Measurements from ENCODE around the gene SDR9C7.
"Not testable (repeated sequence)": the region's sequence is repeated elsewhere in the genome, so short reads cannot be mapped to it uniquely, and the experiment has no call there.

Gene SDR9C7

DNA sequence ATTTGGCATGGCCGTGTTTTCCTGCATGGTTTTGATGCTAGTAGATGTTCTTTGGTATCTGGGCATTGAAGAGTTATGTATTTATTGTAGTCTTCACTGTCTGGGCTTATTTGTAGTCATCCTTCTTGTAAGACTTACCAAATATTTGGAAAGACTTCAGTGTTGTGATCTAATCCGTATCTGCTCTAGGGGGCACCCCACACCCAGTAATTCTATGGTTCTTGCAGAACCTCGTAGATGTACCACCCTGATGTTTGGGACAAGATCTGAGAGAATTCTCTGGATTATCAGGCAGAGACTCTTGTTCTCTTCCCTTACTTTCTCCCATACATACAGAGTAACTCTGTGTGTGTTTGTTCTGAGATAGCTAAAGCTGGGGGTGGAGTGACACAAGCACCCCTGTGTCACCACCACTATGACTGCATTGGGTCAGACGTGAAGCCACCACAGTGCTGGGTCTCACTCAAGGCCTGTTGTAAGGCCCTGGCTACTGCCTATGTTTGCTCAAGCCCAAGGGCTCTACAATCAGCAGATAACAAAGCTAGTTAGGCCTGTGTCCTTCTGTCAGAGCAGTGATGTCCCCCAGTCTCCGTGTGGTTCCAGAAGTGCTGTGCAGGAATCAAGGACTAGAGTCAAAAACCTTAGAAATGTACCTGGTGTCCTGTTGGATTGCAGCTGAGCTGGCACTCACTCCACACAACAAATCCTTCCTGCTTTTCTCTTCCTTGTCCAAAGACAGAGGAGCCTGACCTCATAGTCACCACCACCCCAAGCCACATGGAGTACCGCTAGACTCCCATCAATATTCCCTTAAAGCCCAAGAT, 13.6 kb upstream of the SDR9C7 start:
- DNase-seq (ENCODE audit: low spot score in 2 of 2): no peak
- Mint-ChIP-seq H3K36me3 (ENCODE audit: insufficient read depth) (no peaks in the 10 kb centered on the region), H3K27ac (ENCODE audit: low read depth) (no peak overlapping the region), H3K27me3 (peaks cover 16% of the 10 kb centered on the region), H3K9me3 (no peaks in the 10 kb centered on the region), H3K4me3 (no peak overlapping the region), H3K4me1 (no peaks in the 10 kb centered on the region)
- no peak for ATAC-seq (replicated peaks; ENCODE audit: extremely low read depth, poor library complexity, severe bottlenecking)

DNA sequence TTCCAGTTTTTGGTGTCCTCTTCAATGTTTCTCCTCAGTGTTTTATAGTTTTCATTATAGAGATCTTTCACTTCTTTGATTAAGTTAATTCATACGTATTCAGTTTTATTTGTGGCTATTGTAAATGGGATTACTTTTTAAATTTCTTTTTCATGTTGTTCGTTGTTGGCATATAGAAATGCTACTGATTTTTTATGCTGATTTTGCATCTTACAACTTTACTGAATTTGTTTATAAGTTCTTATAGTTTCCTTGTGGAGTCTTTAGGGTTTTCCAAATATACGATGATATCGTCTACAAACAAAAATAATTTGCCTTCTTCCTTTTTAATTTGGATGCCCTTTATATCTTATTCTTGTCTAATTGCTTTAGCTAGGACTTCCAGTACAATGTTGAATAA, 9.7 kb upstream of the SDR9C7 start:
- Mint-ChIP-seq H3K27me3 (peaks cover 31% of the 10 kb centered on the region), H3K4me1 (no peaks in the 10 kb centered on the region), H3K27ac (ENCODE audit: low read depth) (no peak overlapping the region), H3K36me3 (ENCODE audit: insufficient read depth) (no peaks in the 10 kb centered on the region), H3K4me3 (no peak overlapping the region), H3K9me3 (no peaks in the 10 kb centered on the region)
- DNase-seq (ENCODE audit: low spot score in 2 of 2): no peak
- no peak for ATAC-seq (replicated peaks; ENCODE audit: extremely low read depth, poor library complexity, severe bottlenecking)

DNA sequence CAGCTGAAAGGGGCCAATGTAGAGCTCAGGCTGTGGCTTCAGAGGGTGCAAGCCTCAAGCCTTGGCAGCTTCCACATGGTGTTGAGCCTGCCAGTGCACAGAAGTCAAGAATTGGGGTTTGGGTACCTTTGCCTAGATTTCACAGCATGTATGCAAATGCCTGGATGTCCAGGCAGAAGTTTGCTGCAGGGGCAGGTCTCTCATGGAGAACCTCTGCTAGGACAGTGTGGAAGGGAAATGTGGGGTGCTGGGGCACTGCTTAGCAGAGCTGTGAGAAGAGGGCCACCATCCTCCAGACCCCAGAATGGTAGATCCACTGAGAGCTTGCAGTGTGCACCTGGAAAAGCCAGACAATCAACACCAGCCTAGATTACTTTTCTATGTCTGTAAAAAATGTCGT, 9.2 kb upstream of the SDR9C7 start:
- not testable (repeated sequence) for H3K36me3 Mint-ChIP-seq (ENCODE audit: insufficient read depth); H3K4me3 Mint-ChIP-seq; ATAC-seq (replicated peaks; ENCODE audit: extremely low read depth, poor library complexity, severe bottlenecking); H3K27ac Mint-ChIP-seq (ENCODE audit: low read depth); DNase-seq (ENCODE audit: low spot score in 2 of 2); H3K9me3 Mint-ChIP-seq; H3K4me1 Mint-ChIP-seq
- peaks cover 31% of the 10 kb centered on the region for H3K27me3 Mint-ChIP-seq

DNA sequence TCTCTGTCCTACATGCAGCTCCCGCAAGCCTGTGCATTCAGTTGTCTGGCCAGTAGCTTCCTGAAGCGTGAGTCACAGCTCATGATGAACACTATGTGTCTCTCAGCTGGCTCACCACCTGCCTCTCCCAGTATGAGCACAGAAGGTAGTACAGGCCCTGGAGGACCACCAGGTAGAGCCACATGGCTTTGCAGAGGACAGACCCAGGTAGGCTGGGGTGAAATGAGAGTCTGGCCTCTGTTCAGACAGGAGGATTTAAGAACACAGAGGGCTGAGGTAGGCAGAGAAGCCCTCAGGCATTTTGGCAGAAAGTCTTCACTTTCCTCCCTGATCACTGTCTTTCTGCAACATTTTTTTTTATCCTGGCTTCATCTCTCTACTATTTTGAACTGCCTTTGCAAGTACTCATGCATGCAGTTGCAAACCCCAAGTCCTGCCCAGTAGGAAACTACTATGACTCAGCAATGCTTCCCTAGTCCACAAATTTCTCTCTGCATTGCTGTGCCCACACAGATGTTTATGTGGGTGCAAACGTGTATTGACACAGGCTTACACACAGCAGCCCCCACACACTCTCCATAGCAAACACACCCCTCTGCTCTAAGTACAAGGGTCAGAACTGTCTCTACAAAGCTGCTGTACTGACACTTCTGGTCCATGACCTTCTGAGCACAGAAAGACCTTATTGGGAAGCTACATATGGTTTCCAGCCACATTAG, 7.2 kb upstream of the SDR9C7 start:
- Mint-ChIP-seq H3K4me1 (no peaks in the 10 kb centered on the region), H3K4me3 (no peak overlapping the region), H3K36me3 (ENCODE audit: insufficient read depth) (no peaks in the 10 kb centered on the region), H3K9me3 (no peaks in the 10 kb centered on the region), H3K27me3 (peaks cover 37% of the 10 kb centered on the region), H3K27ac (ENCODE audit: low read depth) (no peak overlapping the region)
- ATAC-seq (replicated peaks; ENCODE audit: extremely low read depth, poor library complexity, severe bottlenecking) (no peak), DNase-seq (ENCODE audit: low spot score in 2 of 2) (no peak)

DNA sequence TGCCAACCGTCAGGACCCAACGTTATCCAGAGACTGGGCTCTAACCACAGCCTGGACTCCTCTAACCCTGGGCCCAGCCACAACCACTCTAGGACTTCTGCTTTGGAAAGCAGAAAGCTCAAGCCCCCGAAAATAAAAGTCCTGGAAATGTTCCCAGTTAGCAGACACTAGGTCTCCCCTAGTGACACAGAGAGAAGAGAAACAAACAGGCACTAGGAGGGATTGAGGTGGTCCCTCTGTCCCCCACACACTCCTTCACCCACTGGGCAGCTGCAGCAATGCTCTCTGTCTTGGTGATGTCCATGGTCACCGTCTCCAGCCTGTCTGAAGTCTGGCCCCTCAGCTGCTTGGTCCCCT, 6.7 kb upstream of the SDR9C7 start:
- peaks cover 35% of the 10 kb centered on the region for H3K27me3 Mint-ChIP-seq
- not testable (repeated sequence) for H3K27ac Mint-ChIP-seq (ENCODE audit: low read depth); H3K4me1 Mint-ChIP-seq; H3K9me3 Mint-ChIP-seq; DNase-seq (ENCODE audit: low spot score in 2 of 2); H3K36me3 Mint-ChIP-seq (ENCODE audit: insufficient read depth); ATAC-seq (replicated peaks; ENCODE audit: extremely low read depth, poor library complexity, severe bottlenecking); H3K4me3 Mint-ChIP-seq

DNA sequence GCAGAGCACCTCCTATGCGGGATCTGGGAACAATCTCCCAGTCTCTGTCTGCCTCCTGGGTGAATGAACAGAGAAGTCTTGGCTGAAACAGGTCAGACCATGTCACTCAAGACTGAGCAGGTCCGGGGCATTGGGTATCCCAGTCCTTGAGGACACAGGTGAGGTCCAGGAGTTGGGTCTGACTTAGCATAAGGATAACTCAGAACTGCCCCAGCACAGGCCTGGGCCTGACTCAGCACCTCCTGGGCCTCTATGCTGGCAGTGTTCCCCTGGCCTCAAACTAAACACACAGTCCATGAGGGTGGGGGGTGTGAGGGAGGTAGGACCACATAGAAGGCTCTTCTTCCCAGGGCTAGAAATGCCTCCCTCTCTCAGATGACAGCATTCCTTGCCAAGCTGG, 1.5 kb upstream of the SDR9C7 start:
- DNase-seq (ENCODE audit: low spot score in 2 of 2): no peak
- H3K4me1 Mint-ChIP-seq: peaks cover 5% of the 10 kb centered on the region
- H3K27ac Mint-ChIP-seq (ENCODE audit: low read depth): no peak overlapping the region
- H3K9me3 Mint-ChIP-seq: no peaks in the 10 kb centered on the region
- H3K36me3 Mint-ChIP-seq (ENCODE audit: insufficient read depth): no peaks in the 10 kb centered on the region
- H3K4me3 Mint-ChIP-seq: no peak overlapping the region
- H3K27me3 Mint-ChIP-seq: peaks cover 20% of the 10 kb centered on the region
- ATAC-seq (replicated peaks; ENCODE audit: extremely low read depth, poor library complexity, severe bottlenecking): no peak

DNA sequence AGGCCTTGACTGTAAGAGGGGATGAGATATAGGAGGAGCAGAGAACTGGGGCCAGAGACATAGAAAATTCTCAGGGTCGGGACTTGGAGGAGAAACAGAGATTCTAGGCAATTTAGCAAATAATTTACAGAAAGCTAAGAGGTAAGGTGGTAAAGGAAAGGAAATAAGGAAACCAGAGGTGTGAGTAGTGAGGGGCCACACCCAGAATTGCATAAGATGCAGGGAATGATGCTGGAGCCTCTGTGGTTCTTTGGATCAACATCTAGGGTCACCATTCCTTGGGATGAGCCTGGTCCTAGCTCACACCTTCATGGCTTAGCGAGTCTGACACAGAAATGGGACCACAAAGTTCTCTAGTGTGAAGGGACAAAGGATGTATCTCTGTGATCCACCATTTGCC, 949 bp upstream of the SDR9C7 start:
- no peak for ATAC-seq (replicated peaks; ENCODE audit: extremely low read depth, poor library complexity, severe bottlenecking)
- Mint-ChIP-seq H3K27ac (ENCODE audit: low read depth) (no peak overlapping the region), H3K4me3 (no peak overlapping the region), H3K27me3 (peaks cover 20% of the 10 kb centered on the region), H3K4me1 (peaks cover 5% of the 10 kb centered on the region), H3K36me3 (ENCODE audit: insufficient read depth) (no peaks in the 10 kb centered on the region), H3K9me3 (no peaks in the 10 kb centered on the region)
- no peak for DNase-seq (ENCODE audit: low spot score in 2 of 2)

DNA sequence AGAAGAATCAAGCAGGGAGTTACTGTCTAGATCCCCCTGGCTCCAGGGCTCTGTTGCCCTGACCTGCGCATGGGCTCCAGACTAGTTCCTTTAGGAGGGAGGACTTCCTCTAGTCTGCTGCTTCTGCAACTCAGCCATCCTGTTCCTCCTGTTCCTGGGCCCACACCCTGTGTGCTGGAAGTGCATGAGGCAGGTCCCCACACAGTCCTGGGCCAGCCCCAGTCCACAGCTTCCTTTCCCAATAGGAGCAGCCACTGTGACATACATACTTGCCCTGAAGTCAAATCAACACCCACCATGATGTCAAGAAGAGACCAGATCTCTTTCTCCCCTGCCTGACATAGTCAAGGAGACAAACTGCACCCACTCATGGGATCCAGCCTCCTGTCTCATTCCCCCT, 1.3 kb downstream of the SDR9C7 start:
- Mint-ChIP-seq H3K27me3 (peaks cover 16% of the 10 kb centered on the region), H3K4me1 (peaks cover 5% of the 10 kb centered on the region), H3K9me3 (no peaks in the 10 kb centered on the region), H3K27ac (ENCODE audit: low read depth) (no peak overlapping the region), H3K4me3 (no peak overlapping the region), H3K36me3 (ENCODE audit: insufficient read depth) (no peaks in the 10 kb centered on the region)
- ATAC-seq (replicated peaks; ENCODE audit: extremely low read depth, poor library complexity, severe bottlenecking) (no peak), DNase-seq (ENCODE audit: low spot score in 2 of 2) (no peak)

DNA sequence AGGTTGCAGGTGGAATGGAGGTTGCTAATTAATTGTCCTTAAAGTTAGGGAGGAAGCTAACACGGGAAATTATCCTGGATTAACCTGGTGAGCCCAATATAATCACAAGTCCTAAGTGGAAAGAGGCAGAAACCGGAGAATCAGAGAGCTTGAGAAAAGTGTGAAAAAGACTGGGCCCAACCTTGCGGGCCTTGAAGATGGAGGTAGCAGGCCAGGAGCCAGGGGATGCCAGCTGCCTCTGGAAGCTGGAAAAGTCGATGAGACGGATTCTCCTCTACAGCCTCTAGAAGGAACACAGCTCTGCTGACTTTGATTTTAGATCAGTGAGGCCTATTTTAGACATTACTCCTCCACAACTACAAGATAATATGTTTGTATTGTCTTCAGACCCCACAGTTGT, 2.1 kb downstream of the SDR9C7 start:
- H3K9me3 Mint-ChIP-seq: no peaks in the 10 kb centered on the region
- no peak overlapping the region for H3K4me3 Mint-ChIP-seq
- H3K36me3 Mint-ChIP-seq (ENCODE audit: insufficient read depth): no peaks in the 10 kb centered on the region
- no peak overlapping the region for H3K27ac Mint-ChIP-seq (ENCODE audit: low read depth)
- peaks cover 15% of the 10 kb centered on the region for H3K27me3 Mint-ChIP-seq
- peaks cover 5% of the 10 kb centered on the region for H3K4me1 Mint-ChIP-seq
- ATAC-seq (replicated peaks; ENCODE audit: extremely low read depth, poor library complexity, severe bottlenecking) (no peak), DNase-seq (ENCODE audit: low spot score in 2 of 2) (no peak)

DNA sequence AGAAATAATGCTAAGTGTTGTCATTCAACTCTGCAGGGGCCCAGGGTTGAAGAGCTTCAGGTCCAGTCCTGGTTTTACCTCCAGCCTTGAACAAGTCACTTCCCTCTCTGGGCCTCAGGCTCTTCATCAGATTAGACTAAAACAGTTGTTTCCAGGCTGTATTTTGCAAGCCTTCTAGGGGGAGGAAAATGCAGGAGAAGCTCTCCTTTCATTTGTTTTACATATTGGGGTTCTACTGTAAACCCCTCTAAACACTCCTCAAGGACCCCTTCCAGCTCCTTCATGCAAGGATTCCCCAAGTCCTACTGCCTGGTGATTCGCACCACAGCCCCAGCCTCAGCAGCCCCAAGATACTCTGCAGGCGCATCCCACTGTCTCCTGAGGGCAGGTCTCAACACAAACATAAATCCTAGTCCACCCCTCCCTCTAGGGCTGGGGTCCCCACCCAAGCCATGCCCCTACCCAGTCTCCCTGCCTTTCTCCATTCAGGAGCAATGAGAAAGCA, 2.7 kb downstream of the SDR9C7 start:
- Mint-ChIP-seq H3K4me3 (no peak overlapping the region), H3K9me3 (no peaks in the 10 kb centered on the region), H3K27ac (ENCODE audit: low read depth) (no peak overlapping the region), H3K27me3 (peaks cover 15% of the 10 kb centered on the region), H3K36me3 (ENCODE audit: insufficient read depth) (no peaks in the 10 kb centered on the region), H3K4me1 (peaks cover 5% of the 10 kb centered on the region)
- no peak for DNase-seq (ENCODE audit: low spot score in 2 of 2)
- no peak for ATAC-seq (replicated peaks; ENCODE audit: extremely low read depth, poor library complexity, severe bottlenecking)

DNA sequence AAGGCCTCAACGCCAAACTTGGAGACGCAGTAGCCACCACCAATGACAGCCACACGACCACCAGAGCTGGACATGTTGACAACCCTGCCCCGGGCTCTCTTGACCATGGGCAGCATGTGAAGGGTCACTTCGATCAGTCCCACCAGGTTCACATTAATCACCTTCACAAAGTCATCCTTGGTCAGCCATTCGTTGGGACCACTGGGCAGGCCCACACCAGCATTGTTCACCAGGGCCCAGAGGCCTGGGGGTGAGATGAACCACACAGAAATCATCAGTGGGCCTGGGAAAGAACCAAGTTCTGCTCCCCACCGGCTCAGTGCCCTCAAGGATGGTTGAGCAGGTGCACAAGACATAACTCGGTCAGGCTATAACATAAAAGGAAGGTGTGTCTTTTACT, 4.0 kb downstream of the SDR9C7 start:
- Mint-ChIP-seq H3K9me3 (no peaks in the 10 kb centered on the region), H3K27ac (ENCODE audit: low read depth) (no peak overlapping the region)

DNA sequence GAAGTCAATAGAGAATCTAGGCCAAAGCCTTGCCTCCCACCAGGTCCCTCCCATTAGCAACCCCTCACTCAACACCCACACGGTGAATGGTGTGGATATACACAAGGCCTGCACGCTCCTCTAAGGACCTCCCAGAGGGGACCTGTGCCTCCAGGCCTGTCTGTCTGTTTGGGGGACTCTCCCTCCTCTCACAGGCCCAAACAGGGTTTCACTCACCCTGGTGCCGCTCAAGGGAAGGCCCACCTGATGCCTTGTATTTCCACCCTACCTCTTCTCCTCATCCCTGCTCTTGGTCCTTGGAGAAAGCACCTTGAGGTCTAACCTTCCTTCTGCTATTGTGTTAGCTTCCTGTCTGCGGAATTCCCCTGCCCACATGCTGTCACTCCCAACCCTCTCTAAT, 4.4 kb downstream of the SDR9C7 start:
- ATAC-seq (replicated peaks; ENCODE audit: extremely low read depth, poor library complexity, severe bottlenecking): no peak
- Mint-ChIP-seq H3K9me3 (no peaks in the 10 kb centered on the region), H3K36me3 (ENCODE audit: insufficient read depth) (no peaks in the 10 kb centered on the region), H3K27ac (ENCODE audit: low read depth) (no peak overlapping the region), H3K27me3 (peaks cover 25% of the 10 kb centered on the region), H3K4me1 (peaks cover under 1% of the 10 kb centered on the region), H3K4me3 (no peak overlapping the region)
- no peak for DNase-seq (ENCODE audit: low spot score in 2 of 2)

More for the DNA sequence above, 4.0 kb downstream of the SDR9C7 start:
- H3K36me3 Mint-ChIP-seq (ENCODE audit: insufficient read depth): no peaks in the 10 kb centered on the region
- DNase-seq (ENCODE audit: low spot score in 2 of 2): no peak
- H3K4me1 Mint-ChIP-seq: peaks cover 5% of the 10 kb centered on the region
- no peak overlapping the region for H3K4me3 Mint-ChIP-seq
- no peak for ATAC-seq (replicated peaks; ENCODE audit: extremely low read depth, poor library complexity, severe bottlenecking)
- H3K27me3 Mint-ChIP-seq: peaks cover 25% of the 10 kb centered on the region

DNA sequence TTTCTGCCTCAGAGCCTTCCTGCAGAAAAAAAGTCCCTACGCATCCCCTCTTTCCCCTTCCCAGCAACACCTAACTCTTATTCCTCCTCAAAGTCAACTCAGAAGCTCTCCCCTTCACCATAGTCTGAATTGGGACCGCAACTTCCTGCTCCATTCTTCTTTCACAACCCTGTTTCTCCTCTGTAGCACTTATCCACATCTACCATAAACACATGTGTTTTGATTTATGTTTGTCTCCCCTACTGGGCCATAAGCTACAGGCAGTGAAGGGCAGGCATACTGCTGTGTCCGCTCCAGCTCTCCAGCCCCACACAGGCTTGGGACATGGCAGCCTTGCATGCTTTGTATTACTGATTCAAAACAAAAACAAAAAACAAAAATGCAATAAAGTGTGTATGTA, 5.9 kb downstream of the SDR9C7 start:
- Mint-ChIP-seq H3K36me3 (ENCODE audit: insufficient read depth) (no peaks in the 10 kb centered on the region), H3K4me1 (no peaks in the 10 kb centered on the region), H3K9me3 (no peaks in the 10 kb centered on the region), H3K27ac (ENCODE audit: low read depth) (no peak overlapping the region), H3K27me3 (peaks cover 25% of the 10 kb centered on the region), H3K4me3 (no peak overlapping the region)
- no peak for ATAC-seq (replicated peaks; ENCODE audit: extremely low read depth, poor library complexity, severe bottlenecking)
- DNase-seq (ENCODE audit: low spot score in 2 of 2): no peak
